Astrocyte of the spinal cord (primary cell): ENCODE data around the gene MAPK1IP1L.

Source experiments
- DNase-seq: peaks from one replicate; pipeline ENCODE4 v3.0.0; 2011; ENCODE audit warnings: low read depth, low spot score
- H3K4me3 ChIP-seq: 2 replicates; pipeline ENCODE4 v1.5.1; 2011; ENCODE audit warnings: low read depth, mild to moderate bottlenecking, low read length, moderate library complexity
- CTCF ChIP-seq: IDR thresholded peaks from 2 replicates; pipeline ENCODE4 v1.5.1; 2012; ENCODE audit warnings: low read depth, mild to moderate bottlenecking, low read length, inconsistent platforms
- in situ Hi-C: cut with HindIII; loops from 2 replicates; pipeline ENCODE4 v1.10.0; 2017; ENCODE audit warnings: low sequenced_read_pairs

Gene MAPK1IP1L

GRCh38 chr14:55118761-55119160, 67.3 kb downstream of the MAPK1IP1L start:
- TF ChIP-seq CTCF: no peak
- no peak for DNase-seq
- no peak overlapping the region for H3K4me3 ChIP-seq
- in situ Hi-C loops: no loop called here
